Naive thymus-derived CD4-positive, alpha-beta T cell (primary cell): ENCODE results near the gene USP8. TPM values are rescaled to one million over a fixed set of nuclear protein-coding genes. Genes with fewer than 3 reads are reported as not detected.

Experiments
- ATAC-seq: fragments of 150-1000 bp; cut with Tn5 transposase; 2 replicates; pipeline ENCODE4 v1.10.0; 2021; ENCODE audit warnings: mild to moderate bottlenecking, moderate library complexity
- CTCF ChIA-PET: fragments of 350-600 bp; sonication (Branson Sonifier 250); formaldehyde crosslinking; loops from one replicate; lab custom pipeline; 2021; ENCODE audit warnings: antibody characterized with exemption; lab: Charles Lee
- POLR2A ChIA-PET: fragments of 350-600 bp; sonication (Branson Sonifier 250); formaldehyde crosslinking; loops from one replicate; lab custom pipeline; 2021; ENCODE audit warnings: antibody characterized with exemption, inconsistent platforms; lab: Charles Lee
- DNase-seq, 9 donors: peaks; one replicate each; pipeline versions ENCODE4 v3.0.0 to v3.0.0-alpha.2; 2020 to 2022; ENCODE audit warnings: mixed read lengths in 1 of 9
- H3K27ac ChIP-seq: one replicate; pipeline ENCODE4 v1.7.0; 2013; ENCODE audit warnings: mild to moderate bottlenecking, low read depth, low read length, moderate library complexity
- H3K27me3 ChIP-seq, 2 donors: one replicate each; pipeline ENCODE4 v1.7.0; 2013; ENCODE audit warnings: low read length in 2 of 2, mild to moderate bottlenecking in 2 of 2, moderate library complexity in 2 of 2; ENCODE audit not compliant: control insufficient read depth in 2 of 2, insufficient read depth in 2 of 2
- H3K36me3 ChIP-seq, 3 experiments: 1 replicate in 2 of 3; 2 replicates in 1 of 3; pipeline ENCODE4 v1.7.0; 2013; ENCODE audit warnings: low read length in 3 of 3, mild to moderate bottlenecking in 3 of 3, moderate library complexity in 1 of 3; ENCODE audit not compliant: insufficient read depth in 3 of 3, control insufficient read depth in 2 of 3
- H3K4me1 ChIP-seq, 2 donors: one replicate each; pipeline ENCODE4 v1.7.0; 2013; ENCODE audit warnings: low read length in 2 of 2, mild to moderate bottlenecking in 2 of 2, moderate library complexity in 1 of 2; ENCODE audit not compliant: control insufficient read depth in 2 of 2, insufficient read depth in 2 of 2
- H3K4me3 ChIP-seq: 2 replicates; pipeline ENCODE4 v1.7.0; 2013; ENCODE audit warnings: mild to moderate bottlenecking, low read length
- H3K9me3 ChIP-seq, 3 experiments: 1 replicate in 2 of 3; 2 replicates in 1 of 3; pipeline ENCODE4 v1.7.0; 2013; ENCODE audit warnings: low read length in 3 of 3; ENCODE audit not compliant: control insufficient read depth in 2 of 3
- H3K27ac Mint-ChIP-seq, 9 donors: one replicate each; pipeline ENCODE4 v1.8.0; 2020 to 2022; ENCODE audit warnings: mixed read lengths in 9 of 9, mild to moderate bottlenecking in 8 of 9, moderate library complexity in 5 of 9, inconsistent platforms in 2 of 9
- H3K27me3 Mint-ChIP-seq, 5 donors: one replicate each; pipeline ENCODE4 v1.8.0; 2021 to 2022; ENCODE audit warnings: mixed read lengths in 5 of 5, mild to moderate bottlenecking in 1 of 5
- H3K36me3 Mint-ChIP-seq, 5 donors: one replicate each; pipeline ENCODE4 v1.8.0; 2020 to 2022; ENCODE audit warnings: mixed read lengths in 5 of 5, mild to moderate bottlenecking in 3 of 5, inconsistent platforms in 1 of 5
- H3K4me1 Mint-ChIP-seq, 7 donors: one replicate each; pipeline ENCODE4 v1.8.0; 2020 to 2022; ENCODE audit warnings: mixed read lengths in 7 of 7, mild to moderate bottlenecking in 3 of 7, inconsistent platforms in 1 of 7
- H3K4me3 Mint-ChIP-seq, 10 donors: one replicate each; pipeline ENCODE4 v1.8.0; 2020 to 2022; ENCODE audit warnings: mild to moderate bottlenecking in 10 of 10, mixed read lengths in 10 of 10, moderate library complexity in 6 of 10, inconsistent platforms in 2 of 10
- H3K9me3 Mint-ChIP-seq, 11 donors: one replicate each; pipeline ENCODE4 v1.8.0; 2020 to 2022; ENCODE audit warnings: mixed read lengths in 11 of 11, mild to moderate bottlenecking in 4 of 11, inconsistent platforms in 1 of 11, moderate library complexity in 1 of 11
- intact Hi-C, 2 donors: fragments of 100-400 bp; cut with micrococcal nuclease; formaldehyde crosslinking; loops; one replicate each; pipeline ENCODE4 v1.15.1; 2023
- polyA plus RNA-seq, 2 donors: library from polyadenylated mRNA; unstranded; fragments of 300-500 nt; fragmentation: Illumina TruSeq; gene quantifications; one replicate each; pipeline ENCODE4 v1.2.3, GENCODE V29; 2021
- total RNA-seq, 6 experiments: library from RNA in 5 of 6; stranded (reverse) in 5 of 6; gene quantifications; 1 replicate in 5 of 6; 2 replicates in 1 of 6; pipeline ENCODE4 v1.2.3 and lab custom pipeline; 2021 to 2026

USP8 gene
- total and polyA plus RNA-seq, 7 experiments from 2014 or later: 34.7 to 61.8 (median 56.2) TPM

DNA sequence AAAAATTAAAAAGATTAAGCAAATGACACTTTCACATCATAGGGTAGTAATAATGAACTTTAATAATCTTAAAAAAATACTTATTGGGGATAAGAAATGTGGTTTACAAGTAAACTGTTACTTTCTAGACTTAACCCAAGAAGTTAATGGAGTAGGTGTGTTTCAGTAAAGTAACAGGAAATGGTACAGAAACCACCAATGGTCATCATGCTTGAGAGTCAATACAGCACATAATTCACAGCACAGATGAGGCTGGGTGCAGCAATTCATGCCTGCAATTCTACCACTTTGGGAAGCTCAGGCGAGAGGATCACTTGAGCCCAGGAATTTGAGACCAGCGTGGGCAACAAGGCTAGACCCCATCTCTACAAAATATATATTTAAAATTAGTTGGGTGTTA lies 133.8 kb downstream of the USP8 start:
- CTCF ChIA-PET: no interaction called here
- no peaks in the 10 kb centered on the region for H3K27me3 ChIP-seq
- DNase-seq: no peak
- Mint-ChIP-seq H3K27ac (peak overlapping the region in 1 of 9 donors; percentile 51), H3K4me3 (no peak overlapping the region), H3K36me3 (peaks cover 8 to 29% (median 17%) of the 10 kb centered on the region in 5 donors), H3K4me1 (peaks cover 1 to 31% (median 10%) of the 10 kb centered on the region in 7 donors), H3K27me3 (no peaks in the 10 kb centered on the region), H3K9me3 (no peaks in the 10 kb centered on the region)
- H3K4me1 ChIP-seq: no peaks in the 10 kb centered on the region
- no peak overlapping the region for H3K4me3 ChIP-seq
- no peak overlapping the region for H3K27ac ChIP-seq
- ATAC-seq: no peak
- POLR2A ChIA-PET: no interaction called here
- peaks cover 0 to 17% (median 4%) of the 10 kb centered on the region in 3 experiments for H3K36me3 ChIP-seq
- no peaks in the 10 kb centered on the region for H3K9me3 ChIP-seq
- intact Hi-C loops: no loop called here

DNA sequence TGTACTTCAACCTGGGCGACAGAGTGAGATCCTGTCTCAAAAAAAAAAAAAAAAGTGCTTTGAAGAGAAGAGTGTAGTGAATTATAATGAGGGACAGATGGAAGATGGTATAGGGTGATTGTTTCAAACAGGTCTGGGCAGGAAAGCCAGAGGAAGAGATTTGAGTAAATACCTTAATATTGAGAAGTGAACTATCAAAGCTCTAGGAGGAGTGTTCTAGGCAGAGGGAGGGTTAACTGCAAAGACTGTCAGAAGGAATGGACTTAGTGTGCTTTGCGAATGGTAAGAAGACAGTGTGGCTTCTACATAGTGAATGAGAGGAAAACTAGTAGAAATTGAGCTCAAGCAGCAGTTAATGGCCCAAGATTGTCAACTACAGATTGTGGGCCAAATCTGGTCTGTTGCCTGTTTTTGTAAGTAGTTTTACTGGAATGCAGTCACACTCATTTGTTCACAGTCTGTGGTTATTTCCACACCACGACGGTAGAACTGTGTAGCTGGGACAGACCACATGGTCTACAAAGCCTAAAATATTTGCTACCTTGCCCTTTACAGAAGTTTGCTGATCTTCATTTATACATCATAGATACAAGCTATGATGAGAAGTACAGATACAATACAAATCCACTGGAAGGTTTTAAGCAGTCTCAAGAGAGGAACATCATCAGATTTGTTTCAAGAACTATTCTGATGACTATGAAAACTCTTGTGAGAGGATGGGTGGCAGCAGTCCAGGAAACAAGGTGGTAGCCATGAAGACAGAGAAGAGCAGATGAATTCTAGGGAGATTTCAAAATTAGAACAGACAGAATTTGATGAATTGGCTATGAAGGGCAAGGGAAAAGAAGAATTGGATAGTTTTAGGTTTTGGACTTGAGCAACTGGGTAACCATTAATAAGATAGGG lies 138.8 kb downstream of the USP8 start:
- intact Hi-C loops: loop anchor here in 1 of 2 donors (10.0 kb wide), 1 partner anchor 208 kb away; the partner anchor contains the start of gene GABPB1
- ChIA-PET POLR2A (no interaction called here), CTCF (no interaction called here)
- no peak for DNase-seq
- Histone ChIP-seq H3K4me1 (no peaks in the 10 kb centered on the region), H3K4me3 (no peak overlapping the region), H3K36me3 (peaks cover 0 to 28% (median 4%) of the 10 kb centered on the region in 3 experiments), H3K9me3 (no peaks in the 10 kb centered on the region), H3K27me3 (no peaks in the 10 kb centered on the region), H3K27ac (no peak overlapping the region)
- Mint-ChIP-seq H3K4me1 (peaks cover 0 to 17% (median 4%) of the 10 kb centered on the region in 7 donors), H3K9me3 (no peaks in the 10 kb centered on the region), H3K27me3 (no peaks in the 10 kb centered on the region), H3K27ac (peak overlapping the region in 8 of 9 donors; percentile 6 to 76 (median 36)), H3K4me3 (peak overlapping the region in 1 of 10 donors; percentile 15), H3K36me3 (peaks cover 12 to 37% (median 23%) of the 10 kb centered on the region in 5 donors)
- no peak for ATAC-seq

GRCh38 chr15:50563756-50564155 lies 139.6 kb downstream of the USP8 start:
- no peaks in the 10 kb centered on the region for H3K4me1 ChIP-seq
- no peaks in the 10 kb centered on the region for H3K27me3 ChIP-seq
- POLR2A ChIA-PET: no interaction called here
- H3K9me3 Mint-ChIP-seq: no peaks in the 10 kb centered on the region
- peaks cover 12 to 42% (median 23%) of the 10 kb centered on the region in 5 donors for H3K36me3 Mint-ChIP-seq
- CTCF ChIA-PET: no interaction called here
- intact Hi-C loops: loop anchor here in 1 of 2 donors (10.0 kb wide), 1 partner anchor 209 kb away; the partner anchor contains the start of gene GABPB1
- no peak overlapping the region for H3K27ac ChIP-seq
- H3K36me3 ChIP-seq: peaks cover 0 to 28% (median 4%) of the 10 kb centered on the region in 3 experiments
- H3K4me3 Mint-ChIP-seq: no peak overlapping the region
- ATAC-seq (no peak), DNase-seq (no peak)
- H3K9me3 ChIP-seq: no peaks in the 10 kb centered on the region
- no peak overlapping the region for H3K4me3 ChIP-seq
- H3K27ac Mint-ChIP-seq: peak overlapping the region in 4 of 9 donors; percentile 6 to 76 (median 30)
- peaks cover 0 to 15% (median 4%) of the 10 kb centered on the region in 7 donors for H3K4me1 Mint-ChIP-seq
- no peaks in the 10 kb centered on the region for H3K27me3 Mint-ChIP-seq

Other genes with a start within 250 kb of the USP8 start
- 10 to 100 TPM in 1 of 5 experiments, under 1 TPM in 4; 0.34 to 28.2 (median 0.54) TPM for gene SLC27A2, start 242.2 kb upstream of the USP8 start, total RNA-seq
- under 1 TPM; 0.17 to 0.38 TPM for gene SLC27A2, start 242.2 kb upstream of the USP8 start, polyA plus RNA-seq
- 10 to 100 TPM in 2 of 5 experiments, under 1 TPM in 1, not detected in 2; 0.19 to 81.2 (median 35.1) TPM for gene HDC, start 158.7 kb upstream of the USP8 start, total RNA-seq
- not detected for gene HDC, start 158.7 kb upstream of the USP8 start, polyA plus RNA-seq
- 10 to 100 TPM; 14.7 to 42.7 (median 16.8) TPM for gene GABPB1, start 69.2 kb upstream of the USP8 start, total RNA-seq
- gene GABPB1, start 69.2 kb upstream of the USP8 start, polyA plus RNA-seq: 10 to 100 TPM; 21.6 to 29.6 TPM
- gene USP50, start 122.3 kb downstream of the USP8 start, total RNA-seq: under 1 TPM in 2 of 5 experiments, not detected in 3; 0.63 to 0.77 TPM
- not detected for gene USP50, start 122.3 kb downstream of the USP8 start, polyA plus RNA-seq